Activated CD4-positive, alpha-beta T cell treated with anti-CD3 and anti-CD28 coated beads, Interleukin-2, amount 50 U/mL, for 48 hours (primary cell): ENCODE measurements around the gene ZFP1.

Experiments used
- DNase-seq, 2 experiments: peaks; one replicate each; pipeline ENCODE4 v3.0.0-alpha.2; 2020

Gene ZFP1

DNA sequence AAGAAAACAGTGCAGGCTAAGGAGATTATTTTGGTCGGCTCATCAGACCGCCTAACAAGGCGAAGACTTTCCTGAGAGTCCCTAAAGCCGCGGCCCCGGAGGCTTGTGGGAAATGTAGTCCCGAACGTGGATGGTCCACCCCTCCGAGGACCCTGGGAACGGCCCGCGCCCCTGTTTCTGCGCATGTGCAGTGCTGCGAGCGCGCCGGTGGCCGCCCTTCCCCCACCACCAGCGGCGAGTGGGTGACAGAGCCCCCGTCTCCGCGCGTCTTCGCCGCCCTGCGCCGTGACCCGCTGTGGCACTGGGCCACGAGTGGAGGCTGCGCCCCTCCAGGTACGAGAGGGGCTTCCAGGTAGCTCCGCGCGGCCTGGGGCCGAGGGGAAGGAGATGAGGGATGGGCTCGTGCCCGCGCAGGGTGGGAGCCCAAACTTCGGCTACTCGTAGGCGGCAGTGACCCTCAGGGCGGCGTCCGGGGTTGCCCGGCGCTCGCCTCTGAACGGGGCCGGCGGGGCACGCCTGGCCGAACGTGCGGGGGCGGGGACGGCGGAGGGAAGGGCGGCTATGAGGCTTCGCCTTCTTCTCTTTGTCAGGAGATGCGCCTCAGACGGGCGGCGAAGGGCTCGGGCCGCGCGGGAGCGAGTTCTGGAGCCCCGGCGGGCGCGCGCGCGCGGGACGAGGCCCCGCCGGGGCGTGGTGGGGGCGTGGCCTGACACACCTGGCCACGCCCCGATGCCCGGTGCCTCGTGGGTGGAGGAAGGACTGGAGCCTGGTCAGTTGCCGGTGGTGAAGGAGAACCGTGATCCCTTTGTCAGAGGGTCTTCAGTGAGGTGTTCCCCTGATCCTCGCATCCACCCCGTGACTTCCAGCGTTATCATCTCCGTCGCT is at the start of gene ZFP1:
TSS of gene ZFP1 (plus strand) at position 214 of the 885 bp plus-strand sequence. CDS start 4,428 bp downstream, outside the sequence.
- DNase-seq: peak; percentile 94 to 96

DNA sequence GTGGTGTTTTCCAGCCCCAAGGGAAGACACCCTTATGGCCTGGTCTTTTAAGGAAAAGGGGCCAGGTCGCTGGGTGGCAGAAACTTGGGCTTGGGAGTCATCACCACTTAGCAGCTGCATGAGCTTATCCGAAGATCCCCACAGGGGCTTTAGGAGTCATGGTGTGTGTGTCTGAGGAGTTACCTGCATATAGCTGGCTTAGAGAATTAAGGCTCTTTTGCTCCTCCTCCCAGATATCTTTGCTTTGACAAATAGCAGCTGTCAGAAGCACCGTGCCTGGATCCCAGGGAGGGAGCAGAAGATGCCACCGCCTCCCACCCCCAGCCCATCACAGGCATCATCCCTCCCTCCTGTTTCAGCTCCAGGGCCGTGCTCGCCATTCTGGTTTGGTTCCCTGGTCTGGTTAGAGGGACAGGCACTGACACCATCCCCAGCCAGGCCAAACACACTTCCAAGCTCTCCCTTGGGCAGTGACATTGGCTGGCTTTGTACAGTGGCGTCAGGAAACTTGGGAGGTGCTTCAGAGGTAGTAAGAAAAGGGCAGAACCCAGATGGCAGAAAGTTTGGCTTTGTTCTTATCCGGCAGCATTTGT is 49.2 kb upstream of the ZFP1 start:
- DNase-seq: no peak

DNA sequence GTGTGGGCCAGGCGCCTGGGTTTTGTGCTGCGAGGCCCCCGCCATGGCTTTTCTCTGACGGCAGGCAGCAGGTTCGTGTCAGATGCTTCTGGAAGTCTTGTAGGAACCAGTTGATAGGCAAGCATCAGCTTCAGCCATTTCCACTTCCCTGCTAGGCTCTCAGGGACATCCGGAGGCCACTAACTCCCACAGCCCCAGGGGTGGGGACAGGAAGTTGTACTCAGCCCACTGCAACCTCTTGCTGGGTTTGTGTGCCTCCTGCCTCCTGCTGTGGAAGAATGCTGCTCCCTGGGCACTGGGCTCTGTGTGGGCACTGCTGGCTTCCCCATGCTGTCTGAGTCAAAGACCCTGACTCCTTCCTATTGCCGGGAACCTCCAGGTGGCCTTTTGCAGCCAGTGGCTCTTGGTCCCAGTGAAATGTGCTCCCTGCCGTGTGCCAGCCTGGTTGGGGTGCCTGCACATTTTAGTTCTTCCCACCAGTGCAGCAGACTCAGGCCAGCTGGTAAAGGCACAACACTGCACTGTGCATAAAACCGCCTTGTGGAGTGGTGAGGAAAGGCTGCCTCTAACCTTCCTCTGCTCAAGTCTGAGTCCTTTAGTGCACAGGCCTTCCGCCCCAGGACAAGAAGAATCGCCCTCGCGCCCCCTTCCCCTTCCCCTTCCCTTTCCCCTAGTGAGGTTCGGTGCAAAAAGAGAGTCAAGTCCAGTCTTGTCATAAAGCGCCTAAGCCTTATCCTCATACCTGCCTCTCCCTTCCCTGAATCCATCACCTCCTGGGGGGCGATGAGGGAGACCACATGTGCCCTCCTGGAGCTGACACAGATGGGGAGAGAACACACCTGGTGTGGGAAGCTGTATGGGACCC is 48.4 kb upstream of the ZFP1 start:
- peak; percentile 58 to 67 for DNase-seq

DNA sequence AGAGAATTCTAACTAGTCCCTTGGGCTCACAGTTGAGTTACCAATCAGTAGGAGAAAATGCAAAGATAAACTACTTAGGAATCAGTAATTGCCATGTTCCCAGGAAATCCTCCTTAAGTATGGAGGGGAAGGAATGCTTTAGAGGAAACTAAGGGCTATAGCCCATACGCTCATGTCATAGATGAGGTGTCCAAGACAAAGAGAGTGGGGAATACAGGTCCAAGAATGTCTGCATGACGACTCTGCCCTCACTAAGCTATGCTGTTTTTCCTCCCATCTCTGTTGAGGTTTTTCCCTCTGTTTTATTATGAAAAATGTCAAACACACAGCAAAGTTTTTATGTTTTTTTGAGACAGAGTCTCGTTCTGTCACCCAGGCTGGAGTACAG is 47.7 kb upstream of the ZFP1 start:
- DNase-seq: no peak

DNA sequence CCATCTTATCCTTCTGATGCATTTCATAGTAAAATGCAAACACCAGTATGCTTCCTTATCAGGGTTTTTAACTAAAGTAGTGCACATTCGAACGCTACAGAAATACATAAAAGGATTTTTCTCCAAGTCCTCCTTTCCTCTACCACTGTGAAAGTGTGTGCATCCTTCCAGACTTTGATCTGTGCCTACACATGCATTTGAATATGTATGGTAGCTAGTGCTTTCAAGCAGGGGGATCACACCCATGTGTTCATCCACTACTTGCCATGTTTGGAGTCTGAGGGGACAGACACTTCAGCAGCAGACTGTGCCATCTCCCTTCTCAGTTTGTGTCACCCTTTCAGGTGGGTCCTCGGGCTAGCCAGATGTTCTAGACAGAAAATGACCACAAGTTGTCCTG is 46.7 kb upstream of the ZFP1 start:
- DNase-seq: no peak

DNA sequence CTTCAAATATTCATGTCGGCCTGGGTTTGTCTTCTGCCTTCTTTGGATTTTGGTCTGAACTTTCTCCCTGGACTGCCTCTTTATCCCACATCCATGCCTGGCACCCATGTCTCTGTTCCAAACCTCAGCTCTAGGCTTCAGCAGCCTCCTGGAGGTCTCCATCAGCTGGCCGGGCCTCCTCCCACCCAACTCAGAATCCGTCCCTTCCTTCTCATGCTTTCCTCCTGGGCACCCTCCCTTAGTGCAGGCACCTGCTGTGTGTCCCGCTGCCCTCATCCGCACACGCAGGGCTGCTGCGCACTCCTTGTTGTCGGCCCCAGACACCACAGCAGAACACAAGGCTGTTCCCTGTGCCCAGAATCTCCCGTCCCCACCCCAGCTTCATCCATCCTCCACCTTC is 45.7 kb upstream of the ZFP1 start:
- DNase-seq: no peak

DNA sequence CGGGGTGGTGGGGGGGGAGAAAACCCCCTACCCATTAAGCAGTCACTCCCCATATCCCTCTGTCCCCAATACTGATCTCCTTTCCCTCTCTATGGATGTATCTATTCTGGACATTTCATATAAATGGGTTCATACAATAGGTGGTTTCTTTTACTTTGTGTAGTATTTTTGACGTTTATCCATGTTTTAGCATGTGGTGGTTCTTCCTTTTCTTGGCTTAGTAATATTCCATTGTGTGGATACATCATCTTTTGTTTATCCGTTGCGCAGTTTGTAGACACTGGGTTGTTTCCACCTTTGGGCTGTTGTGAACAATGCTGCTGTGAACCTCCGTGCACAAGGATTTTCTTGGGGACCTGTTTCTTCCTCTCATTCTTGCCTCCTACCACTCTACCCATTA is 44.3 kb upstream of the ZFP1 start:
- DNase-seq: no peak

DNA sequence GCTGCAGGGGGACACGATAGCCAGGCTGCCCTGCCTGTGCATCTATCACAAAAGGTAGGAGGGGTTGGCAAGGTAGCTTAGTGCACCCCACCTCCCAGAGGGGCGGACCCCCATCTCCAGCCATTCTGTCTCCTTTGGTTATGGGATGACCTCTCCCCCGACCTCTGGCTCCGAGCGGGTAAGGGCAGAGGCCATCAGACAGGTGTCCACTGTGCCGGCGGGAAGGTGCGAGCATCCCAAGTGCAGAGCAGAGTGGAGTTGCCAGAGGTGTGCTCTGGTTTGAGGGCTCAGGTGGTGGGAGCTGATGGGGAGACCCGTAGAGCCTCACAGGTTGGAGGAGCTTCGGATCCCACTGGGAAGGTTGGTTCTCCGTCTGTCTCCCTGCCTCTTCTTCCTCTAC is 43.5 kb upstream of the ZFP1 start:
- no peak for DNase-seq

DNA sequence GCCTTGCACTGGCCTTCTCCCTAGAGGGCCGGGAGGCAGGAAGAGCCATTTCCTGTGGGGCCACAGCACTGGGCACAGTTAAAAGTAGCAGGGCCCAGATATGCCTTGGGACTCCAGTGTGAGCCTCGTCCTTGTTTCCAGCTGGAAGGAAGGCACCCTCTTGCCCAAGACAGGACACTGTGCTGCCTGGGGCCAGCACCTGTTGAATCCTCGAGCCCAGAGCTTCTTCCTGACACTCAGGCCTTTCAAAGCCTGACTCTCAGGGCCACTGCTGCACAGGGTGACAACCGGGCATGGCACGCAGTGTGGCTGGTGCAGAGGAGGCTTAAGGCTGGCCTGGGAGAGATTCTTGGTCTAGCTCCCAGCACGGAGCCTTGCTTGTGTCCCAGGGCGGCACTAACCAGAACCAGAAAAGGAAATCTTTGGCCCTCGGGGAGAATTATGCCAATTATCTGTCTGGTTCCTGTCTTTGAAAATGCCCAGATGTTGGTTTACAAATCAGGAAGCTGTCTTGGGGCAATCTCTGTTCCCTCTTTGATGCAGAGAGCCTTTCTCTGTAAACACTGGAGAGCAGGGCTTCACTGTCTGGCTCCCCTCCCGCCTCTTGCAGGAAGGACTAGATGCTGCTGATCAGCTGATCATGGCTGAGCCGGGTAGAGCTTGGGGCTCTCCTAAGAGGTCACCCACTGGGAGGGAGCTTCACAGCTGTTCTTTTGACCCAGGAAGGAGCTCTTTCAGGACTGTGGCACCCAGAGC is 42.8 kb upstream of the ZFP1 start:
- no peak for DNase-seq

DNA sequence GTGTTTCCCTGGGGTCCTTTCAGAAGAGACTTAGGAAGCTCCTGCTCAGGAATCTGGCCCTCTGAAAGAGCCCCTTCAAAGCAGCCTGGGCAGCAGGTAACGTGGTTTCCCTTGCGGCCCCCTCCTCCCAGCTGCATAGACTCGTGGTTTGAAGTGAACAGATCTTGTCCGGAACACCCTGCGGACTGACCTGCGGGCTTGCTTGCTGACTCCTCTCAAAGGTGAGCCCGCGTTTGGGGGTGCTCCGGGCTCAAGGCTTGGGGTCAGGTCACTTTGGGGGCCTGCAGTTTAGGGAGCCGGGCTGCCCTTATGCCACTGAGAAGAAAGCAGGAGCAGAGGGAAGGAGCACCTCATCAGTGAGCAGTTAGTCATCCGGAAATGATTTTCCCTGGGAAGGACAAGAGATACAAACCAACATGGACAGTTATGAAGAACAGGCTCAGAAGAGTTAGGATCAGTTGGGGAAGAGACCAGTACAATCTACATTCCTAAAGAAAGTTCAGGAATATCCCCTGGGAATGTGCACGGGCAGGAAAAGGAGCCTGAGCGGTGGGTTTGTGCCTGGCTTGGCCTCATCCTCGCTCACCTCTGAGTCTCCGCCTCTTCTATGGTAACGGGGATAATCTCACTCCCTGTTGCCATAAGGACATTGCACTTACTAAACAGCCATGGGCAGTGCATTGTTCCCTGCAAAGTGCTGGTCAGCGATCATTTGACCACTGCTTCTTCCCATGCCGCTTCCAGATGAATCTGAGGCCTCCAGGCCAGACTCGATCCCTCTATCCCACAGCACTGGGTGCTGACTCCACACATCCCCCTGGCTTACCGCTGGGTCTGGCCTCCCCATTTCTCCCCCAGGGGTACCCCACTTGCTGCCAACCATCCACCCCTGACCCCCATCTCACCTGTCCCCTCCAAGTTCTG is 41.7 kb upstream of the ZFP1 start:
- no peak for DNase-seq

DNA sequence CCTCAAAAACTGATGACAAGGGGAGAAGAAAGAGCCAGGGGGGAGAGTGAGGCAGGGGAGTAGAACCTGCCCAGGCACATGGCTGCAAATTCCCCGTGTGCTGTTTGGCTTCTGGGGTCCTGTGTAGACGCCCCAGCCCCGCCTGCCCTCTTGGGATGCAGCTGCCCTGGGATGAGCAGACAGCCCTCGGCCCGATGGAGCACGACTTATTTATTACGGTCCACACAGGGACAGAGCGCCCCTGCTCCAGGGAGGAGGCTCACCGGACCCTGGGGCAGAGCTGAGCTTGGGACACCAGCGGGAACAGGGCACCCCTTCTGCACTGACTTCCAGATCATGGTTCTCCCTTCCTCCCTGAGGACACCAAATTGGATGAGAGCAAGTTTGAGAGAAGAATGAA is 40.8 kb upstream of the ZFP1 start:
- no peak for DNase-seq

DNA sequence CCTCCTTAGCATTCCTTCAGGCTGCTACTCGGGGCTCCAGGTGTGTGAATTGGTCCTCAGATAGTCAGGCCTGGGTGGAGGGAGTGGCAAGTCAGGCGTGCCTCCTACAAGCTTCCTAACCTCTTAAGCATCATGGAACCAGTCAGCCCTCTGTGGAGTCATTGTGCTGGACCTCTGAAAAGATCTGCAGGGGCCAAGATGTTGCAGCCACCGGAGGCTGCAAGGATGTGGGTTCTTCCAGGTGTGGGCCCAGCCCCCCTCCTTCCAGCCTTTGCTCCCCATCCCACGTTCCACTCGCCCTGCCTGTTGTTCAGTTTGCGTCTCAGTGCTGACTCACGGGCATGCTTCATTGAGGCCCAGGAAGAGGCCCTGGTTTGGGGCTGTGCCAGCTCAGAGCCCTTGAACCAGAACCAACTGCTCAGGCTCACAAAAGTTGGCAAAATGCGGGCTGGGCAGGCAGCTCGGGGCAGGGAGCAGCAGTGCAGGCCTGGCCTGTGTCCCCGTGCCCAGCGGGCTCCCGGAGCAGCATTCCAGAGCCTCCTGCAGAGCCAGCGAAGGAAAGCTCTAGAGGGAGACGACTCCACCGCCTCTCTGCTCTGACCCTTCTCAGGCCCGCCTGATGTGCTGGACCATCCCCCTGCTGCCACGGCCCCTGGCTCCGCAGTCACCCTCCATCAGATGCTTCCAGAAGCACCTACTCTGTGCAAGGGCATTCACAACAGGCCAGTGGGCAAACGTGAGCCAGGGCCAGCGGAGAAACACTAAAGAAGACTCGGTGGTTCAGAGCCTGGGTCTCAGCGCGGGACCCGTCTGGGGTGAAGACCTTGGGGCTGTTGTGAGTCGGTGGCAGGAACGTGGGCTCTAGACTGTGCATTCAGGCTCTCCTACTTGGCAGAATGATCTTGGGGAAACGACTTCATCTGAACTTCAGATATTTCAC is 39.3 kb upstream of the ZFP1 start:
- DNase-seq: peak; percentile 87 to 91

DNA sequence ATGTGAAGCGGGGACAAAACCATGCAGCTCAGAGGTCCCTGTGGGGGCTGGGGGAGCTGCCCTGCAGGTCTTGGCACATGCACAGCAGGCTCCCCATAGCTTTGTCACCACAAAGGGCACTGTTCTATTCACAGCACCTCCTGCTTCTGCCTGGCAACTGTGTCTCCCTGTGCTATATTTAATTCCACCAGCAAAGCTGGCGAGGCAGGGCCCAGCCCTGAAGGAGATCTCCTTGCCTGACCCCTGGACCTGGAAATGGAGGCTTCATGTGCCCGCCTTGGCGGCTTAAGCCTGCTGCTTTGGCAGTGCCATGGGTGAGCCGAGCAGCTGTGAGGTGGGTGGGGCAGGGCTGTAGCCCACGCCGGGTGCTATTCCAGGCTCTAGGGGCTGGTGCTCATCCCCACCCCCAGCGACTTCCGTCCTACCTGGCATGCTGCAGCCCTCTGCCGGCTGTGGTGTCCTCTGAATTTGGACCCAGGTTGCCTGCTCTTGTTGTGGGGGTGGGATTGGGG is 38.5 kb upstream of the ZFP1 start:
- peak; percentile 28 to 45 for DNase-seq

DNA sequence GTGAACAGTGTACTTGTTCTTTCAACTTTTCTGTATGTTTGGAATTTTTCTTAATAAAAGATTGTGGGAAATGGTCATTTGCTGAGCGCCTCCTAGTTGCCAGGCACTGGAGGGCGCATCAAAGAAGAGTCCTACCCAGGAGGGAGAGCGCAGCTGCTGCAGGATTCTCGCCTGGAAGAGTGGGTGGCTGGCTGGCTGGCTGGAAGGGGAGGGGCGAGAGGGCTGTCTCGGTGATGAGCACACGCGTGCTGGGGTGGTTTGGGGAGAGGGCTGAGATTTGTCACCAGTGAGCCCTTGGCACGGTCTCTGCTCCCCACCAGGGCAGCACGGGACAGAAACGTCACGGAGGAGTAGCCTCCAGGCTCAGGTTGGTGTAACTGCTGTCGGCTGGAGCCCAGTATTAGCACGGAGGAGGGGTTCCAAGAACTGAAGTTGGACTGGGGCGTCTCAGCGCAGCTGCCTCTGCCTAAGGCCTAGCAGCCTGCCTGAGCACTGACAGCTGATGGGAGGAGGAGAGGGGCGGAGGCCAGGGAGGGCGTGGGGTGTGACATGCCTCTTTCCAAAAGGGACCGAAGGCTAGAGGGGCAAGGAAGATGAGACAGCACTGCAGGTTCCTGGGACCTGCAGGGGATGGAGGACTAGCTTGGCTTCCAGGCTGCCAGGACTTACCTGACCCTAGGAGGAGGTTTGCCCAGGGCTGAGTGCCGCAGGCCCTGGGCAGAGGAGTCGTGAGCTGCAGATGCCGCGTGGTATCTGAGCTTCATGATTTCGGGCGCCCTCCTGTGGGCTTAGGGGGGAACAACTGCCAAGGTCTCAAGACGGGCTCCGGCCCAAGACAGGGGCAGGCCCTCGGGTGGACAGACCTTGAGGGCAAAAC is 37.4 kb upstream of the ZFP1 start:
- DNase-seq: peak; percentile 84 to 89

DNA sequence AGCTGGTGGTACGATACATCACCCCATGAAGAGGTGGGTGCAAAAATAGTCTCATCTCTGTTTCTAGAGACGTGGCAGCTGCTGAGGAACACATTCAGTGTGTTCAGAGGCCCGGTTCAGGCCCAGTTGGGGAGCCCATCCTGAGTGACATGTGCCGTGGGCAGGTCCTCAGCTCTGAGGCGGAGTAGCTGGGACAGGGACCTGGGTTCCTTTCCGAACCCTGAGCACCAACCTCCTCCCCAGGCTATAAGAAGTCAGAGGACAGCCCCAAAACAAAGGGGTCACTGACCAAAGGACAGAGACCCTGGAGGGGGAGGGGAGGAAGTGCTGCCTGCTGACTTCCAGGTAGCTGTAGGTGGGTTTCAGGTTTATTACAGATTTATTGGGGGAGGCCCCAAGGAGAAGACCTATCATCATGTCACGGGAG is 36.8 kb upstream of the ZFP1 start:
- no peak for DNase-seq

DNA sequence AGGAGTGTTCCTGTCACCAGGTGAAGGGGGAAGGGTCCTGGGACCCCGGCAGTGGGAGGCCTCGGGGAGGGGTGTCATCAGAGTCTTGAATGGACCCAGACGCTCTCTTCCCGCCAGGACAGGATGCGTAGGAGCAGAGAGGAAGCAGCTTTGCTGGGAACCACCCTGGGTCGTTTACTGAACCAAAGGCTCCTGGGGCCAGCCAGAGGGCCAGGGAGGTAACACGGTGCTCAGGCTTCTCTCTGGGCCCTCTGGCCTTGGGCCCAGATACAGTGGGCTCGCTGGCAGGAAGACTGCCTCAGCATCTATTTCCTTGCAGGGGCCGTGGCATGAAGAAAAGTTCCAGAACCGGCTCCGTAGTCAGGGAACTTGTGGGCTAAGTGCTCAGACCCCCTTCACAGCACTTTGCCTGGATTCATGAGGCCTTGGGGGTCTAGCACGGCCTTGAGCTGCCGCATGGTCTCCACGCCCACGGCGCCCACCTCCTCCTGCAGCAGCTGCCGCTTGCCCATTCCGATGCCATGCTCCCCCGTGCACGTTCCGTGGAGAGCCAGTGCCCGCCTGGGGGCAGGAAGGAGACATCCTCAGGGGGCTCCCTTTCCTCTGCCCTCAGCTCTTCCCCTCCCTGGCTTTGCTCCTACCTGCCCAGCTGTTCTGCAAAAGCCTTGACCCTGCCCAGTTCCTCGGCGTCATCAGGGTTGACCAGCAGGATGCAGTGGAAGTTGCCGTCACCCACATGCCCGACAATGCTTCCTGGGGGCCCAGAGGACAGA is 36.2 kb upstream of the ZFP1 start:
- no peak for DNase-seq

DNA sequence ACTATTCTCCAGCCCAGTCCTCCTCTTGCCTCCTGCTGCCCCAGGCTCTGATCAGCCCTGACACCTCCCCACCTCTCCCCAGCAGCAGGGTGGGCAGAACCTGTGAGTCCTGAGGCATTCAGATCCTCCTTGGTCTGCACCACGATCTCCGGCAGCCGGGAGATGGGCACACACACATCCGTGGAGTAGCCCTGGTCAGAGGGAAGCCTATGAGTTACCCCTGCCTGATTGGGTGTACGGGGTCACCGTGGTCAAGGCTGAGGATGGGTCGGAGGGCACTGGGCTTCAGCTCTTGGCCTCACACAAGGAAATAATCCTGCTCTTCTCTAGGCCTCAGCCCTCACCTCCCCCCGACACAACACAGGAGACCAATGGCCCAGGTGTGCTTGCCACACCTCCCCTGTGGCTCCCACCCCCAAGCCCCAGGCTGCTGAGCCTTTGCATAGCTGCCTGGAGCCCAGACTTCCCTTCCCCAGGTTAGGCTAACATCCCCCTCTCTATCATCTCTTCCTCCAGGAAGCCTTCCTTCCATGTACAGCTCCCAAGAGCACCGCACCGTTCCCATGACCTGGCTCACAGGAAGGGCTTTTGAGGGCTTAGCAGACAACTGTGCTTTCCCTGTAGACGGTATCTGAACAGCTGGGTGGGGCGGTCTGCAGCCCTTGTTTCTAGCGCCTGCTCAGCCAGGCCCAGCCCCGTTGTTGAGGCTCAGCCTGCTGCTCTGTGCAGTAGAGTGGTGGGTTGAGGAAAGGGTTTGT is 35.4 kb upstream of the ZFP1 start:
- DNase-seq: no peak
